ENCODE data around the gene TFR2.

Gene TFR2

GRCh38 chr7:100613412-100614175 lies 27.8 kb downstream of the TFR2 start:
- Histone ChIP-seq H3K9ac (ENCODE audit: low read length) (no peak overlapping the region), H4K20me1 (ENCODE audit: insufficient read depth, low read length) (no peaks in the 10 kb centered on the region), H3K4me3 (ENCODE audit: low read depth, low read length, poor library complexity, severe bottlenecking) (no peak overlapping the region), H3K9me2 (ENCODE audit: low read depth, low read length) (no peaks in the 10 kb centered on the region), H3K27ac (ENCODE audit: low read depth, low read length, poor library complexity, severe bottlenecking) (no peak overlapping the region), H3K4me2 (ENCODE audit: low read length) (peak overlapping the region; percentile 71; the same call in 1 of the 2 replicates), H3K79me2 (ENCODE audit: insufficient read depth, low read length) (no peaks in the 10 kb centered on the region), H3K27me3 (ENCODE audit: insufficient read depth, low read length) (no peaks in the 10 kb centered on the region; the same call in 1 of the 2 replicates), H3K4me1 (ENCODE audit: insufficient read depth, low read length, severe bottlenecking) (peaks cover 7% of the 10 kb centered on the region), H2AFZ (ENCODE audit: low read length) (no peak overlapping the region), H3K9me3 (ENCODE audit: low read length) (no peaks in the 10 kb centered on the region), H3K36me3 (ENCODE audit: insufficient read depth, low read length) (no peaks in the 10 kb centered on the region), H3F3A (ENCODE audit: insufficient read depth, low read length) (no peaks in the 10 kb centered on the region)
- no peak for TF ChIP-seq EZH2 (IDR thresholded peaks at IDR 0.05; ENCODE audit: borderline replicate concordance, low read length)
- TF ChIP-seq, protein P1, sequence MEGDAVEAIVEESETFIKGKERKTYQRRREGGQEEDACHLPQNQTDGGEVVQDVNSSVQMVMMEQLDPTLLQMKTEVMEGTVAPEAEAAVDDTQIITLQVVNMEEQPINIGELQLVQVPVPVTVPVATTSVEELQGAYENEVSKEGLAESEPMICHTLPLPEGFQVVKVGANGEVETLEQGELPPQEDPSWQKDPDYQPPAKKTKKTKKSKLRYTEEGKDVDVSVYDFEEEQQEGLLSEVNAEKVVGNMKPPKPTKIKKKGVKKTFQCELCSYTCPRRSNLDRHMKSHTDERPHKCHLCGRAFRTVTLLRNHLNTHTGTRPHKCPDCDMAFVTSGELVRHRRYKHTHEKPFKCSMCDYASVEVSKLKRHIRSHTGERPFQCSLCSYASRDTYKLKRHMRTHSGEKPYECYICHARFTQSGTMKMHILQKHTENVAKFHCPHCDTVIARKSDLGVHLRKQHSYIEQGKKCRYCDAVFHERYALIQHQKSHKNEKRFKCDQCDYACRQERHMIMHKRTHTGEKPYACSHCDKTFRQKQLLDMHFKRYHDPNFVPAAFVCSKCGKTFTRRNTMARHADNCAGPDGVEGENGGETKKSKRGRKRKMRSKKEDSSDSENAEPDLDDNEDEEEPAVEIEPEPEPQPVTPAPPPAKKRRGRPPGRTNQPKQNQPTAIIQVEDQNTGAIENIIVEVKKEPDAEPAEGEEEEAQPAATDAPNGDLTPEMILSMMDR (IDR thresholded peaks at IDR 0.05; ENCODE audit: low read length) = no peak

GRCh38 chr7:100612730-100613390 lies 28.5 kb downstream of the TFR2 start:
- no peaks in the 10 kb centered on the region for H3K36me3 ChIP-seq (ENCODE audit: insufficient read depth, low read length)
- no peaks in the 10 kb centered on the region for H3K27me3 ChIP-seq (ENCODE audit: insufficient read depth, low read length)
- H4K20me1 ChIP-seq (ENCODE audit: insufficient read depth, low read length) = no peaks in the 10 kb centered on the region
- no peak overlapping the region for H2AFZ ChIP-seq (ENCODE audit: low read length)
- H3K4me1 ChIP-seq (ENCODE audit: insufficient read depth, low read length, severe bottlenecking) = peaks cover 7% of the 10 kb centered on the region
- H3K27ac ChIP-seq (ENCODE audit: low read depth, low read length, poor library complexity, severe bottlenecking) = no peak overlapping the region
- H3K4me2 ChIP-seq (ENCODE audit: low read length) = peak overlapping the region; percentile 71
- H3K9me2 ChIP-seq (ENCODE audit: low read depth, low read length) = no peaks in the 10 kb centered on the region
- no peaks in the 10 kb centered on the region for H3K9me3 ChIP-seq (ENCODE audit: low read length)
- peak overlapping the region; percentile 63 for H3K4me3 ChIP-seq (ENCODE audit: low read depth, low read length, poor library complexity, severe bottlenecking)
- H3F3A ChIP-seq (ENCODE audit: insufficient read depth, low read length) = no peaks in the 10 kb centered on the region
- H3K9ac ChIP-seq (ENCODE audit: low read length) = peak overlapping the region; percentile 63
- no peak for TF ChIP-seq EZH2 (IDR thresholded peaks at IDR 0.05; ENCODE audit: borderline replicate concordance, low read length)
- TF ChIP-seq, protein P1 (IDR thresholded peaks at IDR 0.05; ENCODE audit: low read length) = peak; percentile 53
- H3K79me2 ChIP-seq (ENCODE audit: insufficient read depth, low read length) = no peaks in the 10 kb centered on the region

DNA sequence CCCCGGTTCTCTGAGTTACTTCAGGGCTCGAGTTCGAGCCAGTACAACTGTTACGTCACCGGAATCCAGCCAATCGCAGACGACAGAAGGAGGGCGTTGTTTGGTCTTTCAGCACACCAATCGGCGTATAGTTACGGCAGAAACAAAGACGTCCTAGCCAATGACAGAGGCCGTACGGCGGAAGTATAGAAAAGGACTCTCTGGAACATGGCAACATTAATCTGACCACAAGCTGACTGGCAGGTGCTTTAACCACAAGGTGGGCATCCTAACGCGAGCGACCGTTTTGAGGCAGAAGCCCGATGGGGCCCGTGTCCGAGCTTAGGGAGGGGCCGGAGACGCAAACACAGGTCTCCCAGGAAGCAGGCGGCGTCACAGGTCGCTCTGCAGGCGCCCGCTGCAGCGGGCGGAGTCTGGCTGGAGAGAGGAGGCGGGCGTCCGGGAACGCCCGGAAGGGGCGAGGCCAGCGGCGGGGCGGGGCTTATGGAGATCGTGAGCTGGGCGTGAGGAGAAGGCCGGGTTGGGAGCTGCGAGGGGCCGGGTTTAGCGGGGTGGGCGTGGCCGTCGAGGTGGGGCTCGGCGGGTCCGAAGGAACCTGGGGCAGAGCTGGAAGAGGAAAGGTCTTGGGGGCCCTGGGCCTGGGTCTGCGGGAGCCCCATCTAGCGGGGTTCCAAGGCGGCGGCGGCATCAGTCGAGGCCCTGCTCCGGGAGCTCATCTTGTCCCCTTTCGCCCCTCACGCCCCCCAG lies 29.2 kb downstream of the TFR2 start, which contains the start of gene MOSPD3:
TSS of gene MOSPD3 (plus strand) at position 558 of the 747 bp plus-strand sequence. CDS start 252 bp downstream, outside the sequence.
- TF ChIP-seq, protein P1 (IDR thresholded peaks at IDR 0.05; ENCODE audit: low read length) = no peak
- TF ChIP-seq EZH2 (IDR thresholded peaks at IDR 0.05; ENCODE audit: borderline replicate concordance, low read length) = no peak
- no peaks in the 10 kb centered on the region for H4K20me1 ChIP-seq (ENCODE audit: insufficient read depth, low read length)
- H3K4me3 ChIP-seq (ENCODE audit: low read depth, low read length, poor library complexity, severe bottlenecking) = peak within 1 kb of the TSS; percentile 63
- no peaks in the 10 kb centered on the region for H3K9me3 ChIP-seq (ENCODE audit: low read length)
- peak within 1 kb of the TSS; percentile 71 for H3K4me2 ChIP-seq (ENCODE audit: low read length)
- no peaks in the 10 kb centered on the region for H3F3A ChIP-seq (ENCODE audit: insufficient read depth, low read length)
- no peaks in the 10 kb centered on the region for H3K9me2 ChIP-seq (ENCODE audit: low read depth, low read length)
- H2AFZ ChIP-seq (ENCODE audit: low read length) = peak within 1 kb of the TSS; percentile 81; the same call in 1 of the 2 replicates
- no peaks in the 10 kb centered on the region for H3K27me3 ChIP-seq (ENCODE audit: insufficient read depth, low read length)
- no peaks in the 10 kb centered on the region for H3K79me2 ChIP-seq (ENCODE audit: insufficient read depth, low read length)
- H3K9ac ChIP-seq (ENCODE audit: low read length) = peak within 1 kb of the TSS; percentile 68
- H3K4me1 ChIP-seq (ENCODE audit: insufficient read depth, low read length, severe bottlenecking) = peaks cover 7% of the 10 kb centered on the region
- no peaks in the 10 kb centered on the region for H3K36me3 ChIP-seq (ENCODE audit: insufficient read depth, low read length)
- H3K27ac ChIP-seq (ENCODE audit: low read depth, low read length, poor library complexity, severe bottlenecking) = peak within 1 kb of the TSS; percentile 85

All from OCI-LY1 (cell line).